Gastroesophageal sphincter (tissue), 3 donors: ENCODE measurements around the gene TNFRSF13B.

ENCODE experiments used
- EP300 ChIP-seq: sonication (generic); formaldehyde crosslinking; IDR thresholded peaks from one replicate; pipeline ENCODE4 v1.6.1; 2017; ENCODE audit warnings: antibody characterized with exemption, mild to moderate bottlenecking
- POLR2A ChIP-seq, 2 donors: fragments of 450-650 bp; IDR thresholded peaks; one replicate each; pipeline ENCODE4 v1.6.1; 2017; ENCODE audit warnings: antibody characterized with exemption in 2 of 2, mild to moderate bottlenecking in 2 of 2, moderate library complexity in 1 of 2
- POLR2AphosphoS5 ChIP-seq: sonication (generic); formaldehyde crosslinking; IDR thresholded peaks from one replicate; pipeline ENCODE4 v1.6.1; 2017; ENCODE audit warnings: antibody characterized with exemption
- TF ChIP-seq, protein P1 (sequence below), 4 experiments: fragments of 200-600 bp in 2 of 4; fragments of 450-650 bp in 2 of 4; sonication (generic) in 1 of 4; IDR thresholded peaks; one replicate each; pipeline ENCODE4 v1.5.1; 2017 to 2019; ENCODE audit warnings: antibody characterized with exemption in 4 of 4, mild to moderate bottlenecking in 2 of 4, moderate library complexity in 2 of 4

DNA sequence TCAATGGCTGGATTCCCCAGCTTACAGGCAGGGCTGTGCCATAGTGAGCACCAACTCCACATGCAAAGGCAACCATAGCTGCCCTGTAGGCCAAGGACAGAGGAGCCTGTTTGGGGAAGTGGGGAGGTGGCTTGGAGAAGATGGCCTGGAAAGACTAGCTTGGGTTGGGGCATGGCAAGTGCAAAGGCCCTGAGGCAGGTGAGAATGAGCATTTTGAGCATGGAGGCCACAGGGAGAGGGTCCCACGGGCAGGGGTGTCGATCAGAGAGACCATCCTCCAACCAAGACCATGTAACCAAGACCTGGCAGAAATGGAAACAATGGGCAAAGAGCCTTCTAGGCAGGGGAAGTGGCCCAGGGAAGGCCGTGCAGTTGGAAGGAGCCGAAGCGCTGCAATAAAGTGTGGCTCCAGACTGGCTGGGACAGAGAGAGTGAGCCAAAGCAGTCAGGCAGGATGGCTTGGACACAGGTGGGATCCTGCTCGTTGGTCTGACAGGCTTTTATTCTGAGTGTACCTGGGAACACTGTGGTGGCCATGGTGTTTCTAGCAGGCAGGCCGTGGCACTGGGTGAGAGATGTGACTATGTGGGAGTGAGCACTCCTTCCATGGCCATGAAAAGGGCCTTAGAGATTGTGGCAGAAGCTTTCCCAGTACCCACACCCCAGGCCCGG lies 45.6 kb upstream of the TNFRSF13B start:
- TF ChIP-seq, protein P1, sequence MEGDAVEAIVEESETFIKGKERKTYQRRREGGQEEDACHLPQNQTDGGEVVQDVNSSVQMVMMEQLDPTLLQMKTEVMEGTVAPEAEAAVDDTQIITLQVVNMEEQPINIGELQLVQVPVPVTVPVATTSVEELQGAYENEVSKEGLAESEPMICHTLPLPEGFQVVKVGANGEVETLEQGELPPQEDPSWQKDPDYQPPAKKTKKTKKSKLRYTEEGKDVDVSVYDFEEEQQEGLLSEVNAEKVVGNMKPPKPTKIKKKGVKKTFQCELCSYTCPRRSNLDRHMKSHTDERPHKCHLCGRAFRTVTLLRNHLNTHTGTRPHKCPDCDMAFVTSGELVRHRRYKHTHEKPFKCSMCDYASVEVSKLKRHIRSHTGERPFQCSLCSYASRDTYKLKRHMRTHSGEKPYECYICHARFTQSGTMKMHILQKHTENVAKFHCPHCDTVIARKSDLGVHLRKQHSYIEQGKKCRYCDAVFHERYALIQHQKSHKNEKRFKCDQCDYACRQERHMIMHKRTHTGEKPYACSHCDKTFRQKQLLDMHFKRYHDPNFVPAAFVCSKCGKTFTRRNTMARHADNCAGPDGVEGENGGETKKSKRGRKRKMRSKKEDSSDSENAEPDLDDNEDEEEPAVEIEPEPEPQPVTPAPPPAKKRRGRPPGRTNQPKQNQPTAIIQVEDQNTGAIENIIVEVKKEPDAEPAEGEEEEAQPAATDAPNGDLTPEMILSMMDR (IDR thresholded peaks at IDR 0.05), result no peak
- TF ChIP-seq POLR2A (IDR thresholded peaks at IDR 0.05) (no peak), EP300 (no peak), POLR2AphosphoS5 (no peak)
